ENCODE results near the gene ANXA5.

GRCh38 chr4:121698236-121698671 lies 1.5 kb upstream of the ANXA5 start:
- TF ChIP-seq CTCF (IDR thresholded peaks at IDR 0.05) = no peak
- no peak for TF ChIP-seq POLR2A (IDR thresholded peaks at IDR 0.05)
